ENCODE measurements around the gene SV2C. TPM values are rescaled to one million over a fixed set of nuclear protein-coding genes. Genes with fewer than 3 reads are reported as not detected.

Gene SV2C
- total and polyA plus RNA-seq, 3 donors from 2014 or later, result 0.24 to 0.87 (median 0.56) TPM

GRCh38 chr5:76155536-76155935, 72.4 kb downstream of the SV2C start:
- Histone ChIP-seq H3K36me3 (ENCODE audit: low read depth, missing control alignments) (no peaks in the 10 kb centered on the region), H3K9me3 (no peaks in the 10 kb centered on the region), H3K27ac (no peak overlapping the region), H3K4me1 (no peaks in the 10 kb centered on the region), H3K27me3 (no peaks in the 10 kb centered on the region), H3K4me3 (no peak overlapping the region)
- WGBS, 2 donors, result 100% methylated on average over 1 of the region's 1 CpG
- no peak for DNase-seq
- intact Hi-C loops (cut with DNase I; ENCODE audit: low total_unique reads), result no loop called here
- TF ChIP-seq CTCF (IDR thresholded peaks at IDR 0.05), result no peak
- TF ChIP-seq POLR2A (IDR thresholded peaks at IDR 0.05), result no peak

GRCh38 chr5:76162335-76162734, 79.2 kb downstream of the SV2C start:
- Histone ChIP-seq H3K36me3 (ENCODE audit: low read depth, missing control alignments) (no peaks in the 10 kb centered on the region), H3K27me3 (no peaks in the 10 kb centered on the region), H3K27ac (no peak overlapping the region), H3K4me3 (no peak overlapping the region), H3K9me3 (no peaks in the 10 kb centered on the region), H3K4me1 (no peaks in the 10 kb centered on the region)
- intact Hi-C loops (cut with DNase I; ENCODE audit: low total_unique reads), result no loop called here
- 76 to 80% methylated on average over 4 of the region's 4 CpGs for WGBS, 2 donors
- TF ChIP-seq CTCF (IDR thresholded peaks at IDR 0.05) (no peak), POLR2A (IDR thresholded peaks at IDR 0.05) (no peak)
- no peak for DNase-seq

GRCh38 chr5:76163111-76163628, 80.0 kb downstream of the SV2C start:
- no peaks in the 10 kb centered on the region for H3K4me1 ChIP-seq
- intact Hi-C loops (cut with DNase I; ENCODE audit: low total_unique reads), result no loop called here
- H3K27ac ChIP-seq, result no peak overlapping the region
- DNase-seq, result no peak
- no peaks in the 10 kb centered on the region for H3K9me3 ChIP-seq
- no peaks in the 10 kb centered on the region for H3K27me3 ChIP-seq
- WGBS, 2 donors, result 90 to 92% methylated on average over 4 of the region's 4 CpGs
- H3K36me3 ChIP-seq (ENCODE audit: low read depth, missing control alignments), result no peaks in the 10 kb centered on the region
- TF ChIP-seq CTCF (IDR thresholded peaks at IDR 0.05), result no peak
- TF ChIP-seq POLR2A (IDR thresholded peaks at IDR 0.05), result no peak
- no peak overlapping the region for H3K4me3 ChIP-seq

- Histone ChIP-seq H3K9me3 (no peaks in the 10 kb centered on the region), H3K4me1 (no peaks in the 10 kb centered on the region), H3K27ac (no peak overlapping the region), H3K27me3 (no peaks in the 10 kb centered on the region), H3K36me3 (ENCODE audit: low read depth, missing control alignments) (no peaks in the 10 kb centered on the region), H3K4me3 (no peak overlapping the region)
- intact Hi-C loops (cut with DNase I; ENCODE audit: low total_unique reads), result no loop called here
- TF ChIP-seq POLR2A (IDR thresholded peaks at IDR 0.05) (no peak), CTCF (IDR thresholded peaks at IDR 0.05) (no peak)
- DNase-seq, result no peak
These were observed 81.8 kb downstream of the SV2C start for GRCh38 chr5:76165029-76165428.

DNA sequence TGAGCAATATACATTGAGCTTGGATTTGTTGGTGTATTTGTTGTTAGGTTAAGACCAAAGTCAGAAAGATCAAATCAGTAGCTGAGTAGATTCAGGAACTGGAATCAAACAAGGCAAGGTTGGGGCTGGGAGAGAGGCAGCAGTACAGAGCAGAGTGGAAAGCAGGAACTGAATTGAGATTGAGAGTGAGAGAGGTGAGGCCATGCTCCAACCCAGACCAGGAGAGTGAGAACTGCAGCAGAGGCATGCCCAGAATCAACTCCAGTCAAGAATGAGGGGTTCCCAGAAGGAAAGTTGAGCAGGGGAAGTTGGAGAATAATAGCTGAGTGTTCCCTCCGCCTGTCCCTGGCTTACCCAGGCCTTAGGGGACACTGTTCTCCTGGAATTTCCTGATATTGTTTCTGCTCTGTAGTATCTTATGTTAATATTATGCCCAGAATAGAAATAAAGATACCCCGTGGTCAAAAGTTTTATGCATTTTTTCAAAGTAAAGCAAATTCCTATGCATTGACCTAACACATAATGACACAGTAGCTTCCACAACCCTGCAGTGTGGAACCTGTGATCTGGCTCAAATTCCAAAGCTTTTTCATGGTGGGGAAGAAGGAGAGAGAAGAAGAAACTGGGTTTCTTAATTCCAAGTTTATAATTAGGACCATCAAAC, 82.7 kb downstream of the SV2C start:
- Histone ChIP-seq H3K36me3 (ENCODE audit: low read depth, missing control alignments) (no peaks in the 10 kb centered on the region), H3K4me1 (no peaks in the 10 kb centered on the region), H3K27ac (no peak overlapping the region), H3K4me3 (no peak overlapping the region), H3K27me3 (no peaks in the 10 kb centered on the region), H3K9me3 (no peaks in the 10 kb centered on the region)
- no peak for TF ChIP-seq CTCF (IDR thresholded peaks at IDR 0.05)
- no peak for TF ChIP-seq POLR2A (IDR thresholded peaks at IDR 0.05)
- DNase-seq, result no peak
- intact Hi-C loops (cut with DNase I; ENCODE audit: low total_unique reads), result no loop called here
- 78 to 79% methylated on average over 2 of the region's 2 CpGs for WGBS, 2 donors

All from testis (tissue), 3 donors.